Smooth muscle cell of the brain vasculature (primary cell): ENCODE data around the gene CFAP100.

ENCODE experiments used
- DNase-seq: peaks from one replicate; pipeline ENCODE4 v3.0.0-alpha.2; 2012; ENCODE audit warnings: low read depth, low spot score

CFAP100 gene

GRCh38 chr3:126478581-126479310 lies 84.0 kb downstream of the CFAP100 start:
- DNase-seq = no peak

- DNase-seq = no peak
These were observed 84.9 kb downstream of the CFAP100 start for GRCh38 chr3:126479642-126480041.

DNA sequence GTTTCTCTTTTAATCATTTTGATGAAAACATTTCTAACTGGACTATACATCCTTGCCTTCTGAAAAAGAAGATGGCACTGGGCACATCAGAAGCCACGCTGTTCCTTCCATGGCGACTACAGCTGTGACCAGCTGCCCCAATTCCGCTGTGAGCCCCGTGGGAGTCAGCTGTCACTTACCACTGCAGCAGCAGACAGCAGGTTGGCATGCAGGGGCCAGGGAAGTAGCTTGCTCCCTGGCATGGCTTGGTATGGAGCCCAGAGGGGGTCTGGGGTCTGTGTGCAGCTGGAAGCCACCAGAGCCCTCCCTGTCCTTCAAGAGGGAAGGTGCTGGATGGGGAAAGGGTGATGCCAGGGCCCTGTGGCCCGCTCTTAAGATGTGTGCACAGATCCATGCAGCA lies 85.5 kb downstream of the CFAP100 start:
- no peak for DNase-seq

GRCh38 chr3:126480861-126481260 lies 86.2 kb downstream of the CFAP100 start:
- DNase-seq = no peak

DNA sequence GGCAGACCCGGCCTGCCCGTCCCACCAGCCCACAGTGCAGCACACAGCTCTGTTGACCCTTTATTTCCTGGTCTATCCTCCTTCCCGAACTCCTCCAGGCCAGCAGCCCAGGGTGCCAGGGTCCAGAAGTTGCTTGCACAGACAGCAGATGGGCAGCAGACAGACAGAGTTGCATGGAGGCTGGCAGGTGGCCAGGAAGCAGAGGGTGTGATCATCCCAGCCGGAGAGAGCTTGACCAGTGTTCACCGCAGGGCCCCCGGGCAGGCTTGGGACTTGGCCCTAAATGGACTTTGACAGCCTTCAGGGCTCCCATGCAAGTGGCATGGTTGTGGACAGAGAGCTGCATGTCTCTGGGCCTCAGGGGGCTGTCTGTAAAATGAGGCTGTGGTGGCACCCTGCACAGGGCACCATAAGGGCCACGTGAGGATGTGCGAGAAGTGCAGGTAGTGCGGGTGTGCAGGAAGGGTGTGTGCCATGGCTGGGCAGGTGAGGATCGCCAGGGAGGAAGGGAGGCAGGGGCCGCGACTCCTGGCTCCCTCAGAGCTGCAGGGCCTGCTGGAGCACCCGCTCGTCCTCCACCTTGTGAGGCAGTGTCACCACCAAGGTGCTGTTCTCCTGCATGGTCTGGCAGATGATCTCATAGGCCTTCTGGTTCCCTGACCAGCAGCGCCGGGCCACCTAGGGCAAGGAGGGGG lies 87.2 kb downstream of the CFAP100 start:
- DNase-seq = no peak

DNA sequence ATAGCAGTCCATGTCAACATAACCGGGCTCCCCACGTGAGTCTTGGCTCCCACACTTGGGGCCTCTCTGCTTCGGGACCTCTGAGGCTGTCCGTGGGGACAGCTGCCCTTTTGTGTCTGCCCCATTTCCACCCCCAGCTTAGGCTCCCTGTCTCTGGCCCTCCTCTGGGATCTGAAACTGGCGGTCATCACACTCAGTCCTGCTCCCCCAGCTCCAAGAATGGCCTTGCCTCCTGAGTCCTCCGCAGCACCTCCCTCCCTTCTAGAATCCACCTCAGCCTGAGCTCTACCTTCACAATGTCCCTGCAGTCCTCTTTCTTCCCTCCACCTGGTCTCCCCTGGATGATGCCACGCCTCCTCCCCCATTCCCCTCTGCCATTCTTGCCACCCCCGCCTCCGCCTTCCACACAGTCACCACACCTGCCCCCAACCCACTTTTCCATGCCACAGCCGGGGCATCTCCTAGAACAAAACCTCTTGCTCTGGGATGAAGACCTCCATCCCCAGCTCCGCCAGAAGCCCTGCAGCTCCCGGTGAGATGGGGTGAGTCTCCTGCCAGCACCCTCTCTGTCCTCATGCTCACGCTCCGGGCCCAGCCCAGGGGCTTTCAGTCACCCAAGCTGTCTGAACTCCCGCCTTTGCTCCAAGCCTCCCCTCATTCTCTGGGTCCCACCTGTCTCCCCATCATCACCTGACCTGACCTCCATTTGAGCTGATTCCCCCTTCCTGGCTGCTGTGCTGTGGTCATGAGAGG lies 88.0 kb downstream of the CFAP100 start:
- DNase-seq = no peak

DNA sequence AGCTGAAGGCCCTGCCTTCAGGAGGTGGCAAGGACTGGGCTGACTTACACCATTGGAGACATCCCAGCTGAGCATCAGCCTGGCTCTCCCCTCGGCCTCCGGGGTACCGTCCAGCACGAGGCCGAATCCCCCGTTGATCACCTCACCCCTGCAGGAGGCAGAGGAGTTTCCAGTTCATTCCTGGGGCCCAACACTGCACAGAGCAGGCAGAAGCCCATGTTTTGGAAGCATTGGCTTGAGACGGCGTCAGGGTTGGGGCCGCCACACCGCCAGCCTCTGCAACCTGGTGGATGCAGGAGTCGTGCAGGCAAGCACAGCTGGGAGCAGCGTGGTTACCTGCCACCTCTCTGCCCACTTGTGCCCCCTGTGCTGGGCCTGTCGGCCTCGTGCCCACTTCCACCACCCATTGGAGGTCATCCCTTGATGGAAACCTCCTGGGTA lies 88.6 kb downstream of the CFAP100 start:
- no peak for DNase-seq

- DNase-seq = no peak
These were observed 89.4 kb downstream of the CFAP100 start for GRCh38 chr3:126484148-126484547.

- DNase-seq = no peak
These were observed 90.0 kb downstream of the CFAP100 start for GRCh38 chr3:126484662-126485061.

DNA sequence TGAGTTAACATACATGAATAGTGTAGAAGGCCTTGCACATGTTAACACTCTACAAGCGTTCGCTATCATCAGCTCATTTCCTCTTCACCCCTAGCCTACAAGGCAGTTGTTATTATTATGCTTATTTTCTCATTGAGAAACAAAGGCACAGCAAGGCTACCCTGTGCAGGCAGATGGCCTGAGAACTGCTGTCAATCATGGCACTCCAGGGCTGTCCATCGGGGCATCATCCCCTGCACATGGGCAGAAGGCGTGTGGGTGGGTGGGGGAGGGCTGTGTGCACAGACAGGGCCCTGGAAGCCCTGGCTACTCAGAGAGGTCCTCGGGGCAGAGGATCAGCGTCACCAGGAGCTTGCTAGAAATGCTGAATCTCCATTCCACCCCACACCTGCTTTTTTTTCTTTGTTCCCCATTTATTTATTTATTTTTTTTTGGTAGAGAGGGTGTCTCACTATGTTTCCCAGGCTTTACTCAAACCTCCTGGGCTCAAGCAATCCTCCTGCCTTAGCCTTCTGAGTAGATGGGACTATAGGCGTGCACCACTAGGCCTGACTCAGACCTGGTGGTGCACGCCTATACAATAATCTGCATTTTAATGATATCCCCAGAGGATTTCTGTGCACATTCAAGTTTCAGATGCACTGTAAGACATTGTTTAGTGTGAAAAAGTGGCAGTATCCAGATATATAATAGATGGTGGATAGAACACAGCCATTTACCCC lies 90.6 kb downstream of the CFAP100 start:
- no peak for DNase-seq

- DNase-seq = no peak
These were observed 91.2 kb downstream of the CFAP100 start for GRCh38 chr3:126485956-126486355.
